Adrenal gland (tissue), 5 donors: ENCODE measurements around the gene MAP7.

Experiments
- CTCF ChIP-seq, 6 experiments: fragments of 450-650 bp in 4 of 6; fragments of 200-600 bp in 2 of 6; sonication (generic) in 1 of 6; IDR thresholded peaks; 1 replicate in 5 of 6; 2 replicates in 1 of 6; pipeline versions ENCODE4 v1.5.1 to v1.8.0; 2016 to 2021; ENCODE audit warnings: antibody characterized with exemption in 6 of 6, mild to moderate bottlenecking in 2 of 6, moderate library complexity in 1 of 6
- POLR2A ChIP-seq, 2 donors: fragments of 450-650 bp; IDR thresholded peaks; one replicate each; pipeline ENCODE4 v1.6.1; 2017; ENCODE audit warnings: antibody characterized with exemption in 2 of 2, mild to moderate bottlenecking in 2 of 2, moderate library complexity in 1 of 2
- donor health status: DM: no; HTN: no; CAD: no.

- TF ChIP-seq CTCF (IDR thresholded peaks at IDR 0.05) (no peak), POLR2A (IDR thresholded peaks at IDR 0.05) (no peak)
Observed at GRCh38 chr6:136294621-136295020, 255.6 kb downstream of the MAP7 start.
